Stimulated activated CD8-positive, alpha-beta memory T cell treated with anti-CD3 and anti-CD28 coated beads, Interleukin-4, amount 100 ng/mL, for 48 hours (primary cell): ENCODE results near the gene GJA9.
"Not testable (repeated sequence)": the region's sequence is repeated elsewhere in the genome, so short reads cannot be mapped to it uniquely, and the experiment has no call there.

ENCODE experiments used
- DNase-seq: peaks from one replicate; pipeline ENCODE4 v3.0.0-alpha.2; 2020

GJA9 gene

DNA sequence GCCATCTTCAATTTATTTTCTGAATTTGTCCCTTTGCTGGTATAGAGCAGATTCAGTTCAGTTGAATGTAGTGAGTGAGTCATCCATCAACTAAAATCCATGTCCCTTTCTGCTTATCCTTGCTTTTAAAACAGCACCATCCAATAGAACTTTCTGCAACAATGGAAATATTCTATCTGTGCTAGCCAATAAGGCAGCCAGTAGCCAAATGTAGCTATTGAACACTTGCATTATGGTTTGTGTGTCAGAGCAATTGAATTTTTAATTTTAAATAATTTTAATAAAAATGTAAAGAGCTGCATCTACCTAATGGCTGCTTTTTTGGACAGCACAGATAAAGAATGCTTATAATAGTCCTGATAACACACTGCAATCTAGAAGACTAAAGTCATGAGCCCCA is at the start of gene GJA9:
Gene GJA9, minus strand, starts transcription at position 101 of the 400 bp plus-strand sequence. CDS start 5,489 bp downstream, outside the sequence.
- DNase-seq: no peak

DNA sequence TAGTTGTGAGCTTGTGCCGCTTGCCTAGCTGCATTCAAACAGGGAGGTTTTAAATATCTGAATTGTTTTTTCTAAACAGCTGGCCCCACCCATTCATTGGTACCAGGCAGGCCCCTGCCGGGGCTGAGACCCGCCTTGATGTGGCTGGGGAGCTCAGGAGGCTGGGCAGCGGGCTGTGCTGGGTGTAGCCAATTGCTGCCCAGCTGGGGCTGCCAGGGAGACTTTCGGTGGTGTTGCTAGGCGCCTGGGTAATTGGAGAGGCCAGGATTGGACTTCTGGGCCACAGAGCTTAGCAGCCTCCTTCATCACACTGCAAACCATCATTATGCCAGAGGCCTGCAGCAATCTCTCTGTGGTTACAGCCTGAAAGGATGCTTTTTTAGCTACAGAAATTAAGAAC is 48.1 kb upstream of the GJA9 start:
- DNase-seq: no peak

DNA sequence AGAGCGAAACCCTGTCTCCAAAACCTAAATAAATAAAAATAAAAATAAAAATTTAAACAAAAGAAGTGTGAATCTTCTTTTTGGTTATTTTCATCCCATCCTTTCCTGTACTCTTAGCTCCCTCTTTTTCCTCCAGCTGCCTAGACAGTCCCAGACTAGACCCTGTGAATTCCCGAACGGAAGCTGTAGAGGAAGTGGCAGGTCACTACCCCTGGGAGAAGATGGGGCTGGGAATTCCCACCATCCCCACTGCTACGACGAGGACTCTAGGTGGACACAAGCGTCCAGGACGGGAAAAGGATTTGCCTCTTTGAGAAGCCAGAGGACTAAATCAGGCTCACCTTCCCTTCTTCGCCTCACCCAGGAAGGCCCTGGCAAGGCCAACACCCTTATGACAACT is 47.7 kb upstream of the GJA9 start:
- DNase-seq: no peak

DNA sequence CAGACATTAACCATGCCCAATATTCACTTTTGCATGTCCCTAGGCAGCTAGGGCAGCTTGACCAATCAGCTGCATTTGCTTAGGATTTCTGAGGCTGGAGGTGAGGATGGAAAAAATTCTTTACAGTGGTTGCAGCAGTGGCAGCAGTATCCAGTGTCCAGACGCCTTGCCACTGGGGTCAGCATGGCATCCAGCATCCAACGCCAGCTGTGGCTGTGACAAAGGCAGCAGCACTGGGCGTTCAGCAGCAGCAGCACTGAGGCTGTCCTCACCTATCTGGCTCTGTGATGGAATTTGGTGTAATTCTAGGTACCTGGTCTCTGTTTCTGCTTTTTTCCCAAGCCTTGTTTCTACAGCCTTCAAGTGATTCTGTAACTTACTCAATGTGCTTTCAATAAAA is 44.7 kb upstream of the GJA9 start:
- no peak for DNase-seq

GRCh38 chr1:38925391-38925790 is 44.0 kb upstream of the GJA9 start:
- DNase-seq: no peak

GRCh38 chr1:38923607-38924006 is 42.2 kb upstream of the GJA9 start:
- peak; percentile 35 for DNase-seq

GRCh38 chr1:38919130-38919529 is 37.7 kb upstream of the GJA9 start:
- no peak for DNase-seq

- no peak for DNase-seq
Measured at GRCh38 chr1:38918568-38918967, 37.2 kb upstream of the GJA9 start.

DNA sequence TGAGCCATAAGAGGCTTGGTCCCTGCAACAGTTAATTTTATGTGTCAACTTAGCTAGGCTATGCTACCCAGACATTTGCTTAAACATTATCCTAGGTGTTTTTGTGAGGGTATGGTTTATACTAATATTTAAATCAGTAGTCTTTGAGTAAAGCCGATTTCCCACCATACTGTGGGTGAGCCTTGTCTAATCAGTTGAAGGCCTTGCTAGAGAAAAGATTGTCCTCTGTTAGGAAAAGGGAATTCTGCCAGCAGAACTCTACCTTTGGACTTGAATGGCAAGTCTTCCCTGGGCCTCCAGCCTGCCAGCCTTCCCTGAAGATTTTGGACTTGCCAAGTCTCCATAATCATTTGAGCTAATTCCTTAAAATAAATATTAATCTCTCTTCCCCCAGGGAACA is 36.4 kb upstream of the GJA9 start:
- no peak for DNase-seq

GRCh38 chr1:38917337-38917736 is 36.0 kb upstream of the GJA9 start:
- no peak for DNase-seq

GRCh38 chr1:38915352-38915948 is 34.1 kb upstream of the GJA9 start:
- peak; percentile 49 for DNase-seq

- not testable (repeated sequence) for DNase-seq
Measured at GRCh38 chr1:38914908-38915307, 33.5 kb upstream of the GJA9 start.

- DNase-seq: no peak
Measured at GRCh38 chr1:38908821-38909220, 27.4 kb upstream of the GJA9 start.

DNA sequence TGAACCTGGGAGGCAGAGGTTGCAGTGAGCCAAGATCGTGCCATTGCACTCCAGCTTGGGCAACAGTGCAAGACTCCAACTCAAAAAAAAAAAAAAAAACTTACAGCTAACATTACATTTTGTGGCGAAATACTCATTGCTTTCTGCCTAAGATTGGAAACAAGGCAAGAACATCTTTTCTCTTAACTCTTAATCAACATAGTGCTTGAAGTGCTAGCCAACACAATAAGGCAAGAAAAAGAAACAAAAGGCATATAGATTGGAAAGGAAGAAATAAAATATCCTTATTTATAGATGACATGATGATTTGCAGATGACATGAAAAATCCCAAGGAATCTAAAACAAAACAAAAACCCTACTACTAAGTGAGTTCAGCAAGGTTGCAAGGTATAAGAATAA is 24.6 kb upstream of the GJA9 start:
- no peak for DNase-seq

GRCh38 chr1:38899560-38899959 is 18.2 kb upstream of the GJA9 start:
- no peak for DNase-seq

- no peak for DNase-seq
Measured at GRCh38 chr1:38898653-38899230, 17.4 kb upstream of the GJA9 start.

DNA sequence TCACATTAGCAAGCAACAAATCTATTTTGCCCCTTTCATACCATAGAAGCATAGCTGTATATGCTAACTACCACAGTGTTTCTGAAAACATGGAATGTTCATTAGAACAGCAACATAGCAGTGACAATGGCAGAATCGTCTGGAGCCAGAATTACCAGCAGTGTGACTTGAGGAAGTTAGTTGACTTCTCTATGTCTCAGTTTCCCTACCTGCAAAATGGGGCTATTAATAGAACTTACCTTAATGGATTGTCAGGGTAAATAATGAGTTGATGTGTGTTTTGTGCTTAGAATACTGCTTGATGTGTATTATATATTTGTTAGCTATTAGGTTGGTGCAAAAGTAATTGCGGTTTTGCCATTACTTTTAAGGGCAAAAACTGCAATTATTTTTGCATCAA is 14.8 kb upstream of the GJA9 start:
- DNase-seq: no peak

- no peak for DNase-seq
Measured at GRCh38 chr1:38892976-38893375, 11.6 kb upstream of the GJA9 start.

GRCh38 chr1:38891753-38892152 is 10.4 kb upstream of the GJA9 start:
- no peak for DNase-seq

DNA sequence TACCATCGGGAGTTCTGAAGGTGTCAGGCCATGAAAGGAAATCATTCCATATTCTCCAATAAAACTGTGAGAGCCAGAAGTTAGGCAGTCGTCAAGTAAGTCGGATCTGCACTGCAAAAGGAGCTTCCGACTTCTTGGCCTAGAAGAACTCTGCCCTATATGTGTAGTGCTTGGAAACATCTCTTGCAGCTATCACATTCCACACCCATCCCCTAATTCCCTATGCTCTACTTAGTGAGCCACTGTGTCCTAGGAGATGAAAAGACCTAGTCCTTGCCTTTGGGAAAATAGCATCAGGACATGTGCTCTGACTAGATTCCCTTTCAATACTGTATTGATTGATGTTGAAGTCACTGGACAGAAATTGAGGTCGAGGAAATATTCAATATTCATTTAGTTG is 8.2 kb upstream of the GJA9 start:
- no peak for DNase-seq

GRCh38 chr1:38888423-38889333 is 7.3 kb upstream of the GJA9 start:
- DNase-seq: no peak

DNA sequence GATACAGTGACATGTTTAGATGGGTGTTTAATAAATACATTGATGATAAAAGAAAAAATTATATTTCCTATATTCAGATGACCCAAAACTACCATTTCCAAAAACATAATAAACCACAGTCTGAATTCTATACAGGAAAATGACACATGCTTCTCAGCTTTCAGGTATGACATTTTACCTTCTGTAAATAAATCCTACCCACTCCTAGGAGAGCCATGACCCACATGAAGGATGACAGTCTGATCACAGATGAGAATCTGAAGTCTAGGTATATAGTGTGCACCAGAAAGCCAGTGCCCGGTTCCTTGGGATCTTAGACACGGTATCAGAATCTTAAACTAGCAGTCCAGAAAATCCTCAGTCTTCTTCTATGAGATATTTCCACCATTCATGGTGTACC is 3.7 kb upstream of the GJA9 start:
- DNase-seq: no peak

DNA sequence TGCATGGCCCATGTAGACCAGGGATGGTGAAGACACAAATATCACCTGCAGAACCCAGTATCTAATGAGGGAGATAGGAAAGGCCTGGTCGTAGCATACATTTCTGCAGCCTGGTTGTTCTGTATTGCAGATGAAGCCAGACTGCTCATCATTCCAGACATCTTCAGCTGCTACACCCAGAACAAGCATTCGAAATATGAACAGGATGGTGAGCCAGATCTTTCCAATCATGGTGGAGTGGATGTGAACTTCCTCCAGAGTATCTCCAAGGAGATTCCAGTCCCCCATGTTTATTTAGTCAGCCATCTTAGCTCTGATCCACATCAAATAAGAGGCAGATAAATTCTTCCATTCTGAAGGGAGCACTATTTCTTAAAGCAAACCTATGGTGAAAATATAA is 5.6 kb downstream of the GJA9 start:
- no peak for DNase-seq
